DOHH2 (cell line): ENCODE measurements around the gene NFIB.

Experiments
- H3F3A ChIP-seq: fragments of 200-600 bp; sonication (generic), shearing (Covaris generic); 2 replicates; pipeline ENCODE4 v1.6.0; 2016; ENCODE audit warnings: antibody characterized with exemption, mild to moderate bottlenecking; ENCODE audit not compliant: control insufficient read depth, insufficient read depth
- H3K27ac ChIP-seq: fragments of 200-600 bp; sonication (generic); 2 replicates; pipeline ENCODE4 v1.5.1; 2014; ENCODE audit warnings: low read depth, mild to moderate bottlenecking, low read length, moderate library complexity
- H3K27me3 ChIP-seq: fragments of 200-600 bp; sonication (generic); 2 replicates; pipeline ENCODE4 v1.6.1; 2014; ENCODE audit warnings: mild to moderate bottlenecking, low read length, mixed read lengths; ENCODE audit not compliant: control insufficient read depth
- H3K36me3 ChIP-seq: fragments of 200-600 bp; sonication (generic); 2 replicates; pipeline ENCODE4 v1.6.1; 2014; ENCODE audit warnings: mild to moderate bottlenecking, low read length, moderate library complexity, mixed read lengths; ENCODE audit not compliant: control insufficient read depth
- H3K4me1 ChIP-seq: fragments of 200-600 bp; sonication (generic); 2 replicates; pipeline ENCODE4 v1.6.1; 2014; ENCODE audit warnings: mild to moderate bottlenecking, low read length, mixed read lengths; ENCODE audit not compliant: control insufficient read depth
- H3K4me2 ChIP-seq: fragments of 200-600 bp; sonication (generic); 2 replicates; pipeline ENCODE4 v1.6.0; 2014; ENCODE audit warnings: mild to moderate bottlenecking, low read length, moderate library complexity
- H3K4me3 ChIP-seq: fragments of 200-600 bp; sonication (generic); 2 replicates; pipeline ENCODE4 v1.5.1; 2014; ENCODE audit warnings: mild to moderate bottlenecking, low read length, mixed read lengths
- H3K79me2 ChIP-seq: fragments of 200-600 bp; sonication (generic); 2 replicates; pipeline ENCODE4 v1.6.1; 2014; ENCODE audit warnings: mild to moderate bottlenecking, low read length, mixed read lengths; ENCODE audit not compliant: control insufficient read depth
- H3K9me2 ChIP-seq: fragments of 200-600 bp; sonication (generic); replicated peaks from 2 replicates; pipeline ENCODE4 v1.6.1; 2014; ENCODE audit warnings: mild to moderate bottlenecking, low read length, mixed read lengths; ENCODE audit not compliant: control insufficient read depth
- H3K9me3 ChIP-seq: fragments of 200-600 bp; sonication (generic); 2 replicates; pipeline ENCODE4 v1.6.1; 2014; ENCODE audit warnings: antibody characterized with exemption, low read length, mixed read lengths; ENCODE audit not compliant: control insufficient read depth, insufficient read depth
- H4K20me1 ChIP-seq: fragments of 200-600 bp; sonication (generic); 2 replicates; pipeline ENCODE4 v1.6.0; 2014; ENCODE audit warnings: low read depth, mild to moderate bottlenecking, antibody characterized with exemption, low read length, moderate library complexity; ENCODE audit not compliant: control insufficient read depth, insufficient read depth
- CTCF ChIP-seq: fragments of 200-600 bp; sonication (generic); IDR thresholded peaks from one replicate; pipeline ENCODE4 v1.5.1; 2014; ENCODE audit warnings: antibody characterized with exemption, mild to moderate bottlenecking, low read depth, low read length; ENCODE audit not compliant: poor library complexity, severe bottlenecking
- EZH2phosphoT487 ChIP-seq: fragments of 200-600 bp; sonication (generic); IDR thresholded peaks from 2 replicates; pipeline ENCODE4 v1.6.1; 2017; ENCODE audit warnings: borderline replicate concordance, mild to moderate bottlenecking, antibody characterized with exemption, low read length, moderate library complexity, mixed read lengths

Gene NFIB

GRCh38 chr9:14250794-14251153 is 63.2 kb downstream of the NFIB start:
- Histone ChIP-seq H3K79me2 (no peaks in the 10 kb centered on the region), H3K4me3 (no peak overlapping the region), H3F3A (no peaks in the 10 kb centered on the region), H3K27ac (no peak overlapping the region), H3K4me1 (no peaks in the 10 kb centered on the region), H3K9me3 (no peaks in the 10 kb centered on the region), H3K36me3 (no peaks in the 10 kb centered on the region), H3K4me2 (no peak overlapping the region), H3K27me3 (no peaks in the 10 kb centered on the region), H3K9me2 (no peaks in the 10 kb centered on the region), H4K20me1 (no peaks in the 10 kb centered on the region)
- no peak for TF ChIP-seq EZH2phosphoT487
- TF ChIP-seq CTCF = no peak

GRCh38 chr9:14249527-14249926 is 64.4 kb downstream of the NFIB start:
- TF ChIP-seq EZH2phosphoT487 = no peak
- TF ChIP-seq CTCF = no peak
- H3K79me2 ChIP-seq = no peaks in the 10 kb centered on the region
- H3K9me3 ChIP-seq = no peaks in the 10 kb centered on the region
- no peak overlapping the region for H3K4me3 ChIP-seq
- H4K20me1 ChIP-seq = no peaks in the 10 kb centered on the region
- H3K4me1 ChIP-seq = no peaks in the 10 kb centered on the region
- no peaks in the 10 kb centered on the region for H3K9me2 ChIP-seq
- no peaks in the 10 kb centered on the region for H3F3A ChIP-seq
- no peak overlapping the region for H3K27ac ChIP-seq
- no peaks in the 10 kb centered on the region for H3K36me3 ChIP-seq
- H3K4me2 ChIP-seq = no peak overlapping the region
- H3K27me3 ChIP-seq = no peaks in the 10 kb centered on the region

- H3K27ac ChIP-seq = no peak overlapping the region
- H4K20me1 ChIP-seq = no peaks in the 10 kb centered on the region
- H3K79me2 ChIP-seq = no peaks in the 10 kb centered on the region
- no peaks in the 10 kb centered on the region for H3K36me3 ChIP-seq
- H3K4me2 ChIP-seq = no peak overlapping the region
- H3K9me3 ChIP-seq = no peaks in the 10 kb centered on the region
- H3K4me1 ChIP-seq = no peaks in the 10 kb centered on the region
- no peaks in the 10 kb centered on the region for H3F3A ChIP-seq
- no peak for TF ChIP-seq CTCF
- TF ChIP-seq EZH2phosphoT487 = no peak
- no peak overlapping the region for H3K4me3 ChIP-seq
- H3K9me2 ChIP-seq = no peaks in the 10 kb centered on the region
- no peaks in the 10 kb centered on the region for H3K27me3 ChIP-seq
Observed at GRCh38 chr9:14248149-14248548, 65.8 kb downstream of the NFIB start.

GRCh38 chr9:14247577-14247976 is 66.4 kb downstream of the NFIB start:
- Histone ChIP-seq H3K36me3 (no peaks in the 10 kb centered on the region), H3K4me3 (no peak overlapping the region), H4K20me1 (no peaks in the 10 kb centered on the region), H3K4me2 (no peak overlapping the region), H3K27me3 (no peaks in the 10 kb centered on the region), H3K9me2 (no peaks in the 10 kb centered on the region), H3K27ac (no peak overlapping the region), H3K79me2 (no peaks in the 10 kb centered on the region), H3F3A (no peaks in the 10 kb centered on the region), H3K4me1 (no peaks in the 10 kb centered on the region), H3K9me3 (no peaks in the 10 kb centered on the region)
- no peak for TF ChIP-seq EZH2phosphoT487
- no peak for TF ChIP-seq CTCF
